22Rv1 (cell line): Measurements from ENCODE around the gene TMEM109.

Experiments
- H3K27ac ChIP-seq: fragments of 450-650 bp; 2 replicates; pipeline ENCODE4 v1.5.1; 2017
- ZFX ChIP-seq: fragments of 450-650 bp; IDR thresholded peaks from 2 replicates; pipeline ENCODE4 v1.6.1; 2017; ENCODE audit warnings: antibody characterized with exemption, borderline replicate concordance
- TF ChIP-seq, protein P1 (sequence below): fragments of 450-650 bp; IDR thresholded peaks from 2 replicates; pipeline ENCODE4 v1.5.1; 2017; ENCODE audit warnings: mild to moderate bottlenecking

Gene TMEM109

DNA sequence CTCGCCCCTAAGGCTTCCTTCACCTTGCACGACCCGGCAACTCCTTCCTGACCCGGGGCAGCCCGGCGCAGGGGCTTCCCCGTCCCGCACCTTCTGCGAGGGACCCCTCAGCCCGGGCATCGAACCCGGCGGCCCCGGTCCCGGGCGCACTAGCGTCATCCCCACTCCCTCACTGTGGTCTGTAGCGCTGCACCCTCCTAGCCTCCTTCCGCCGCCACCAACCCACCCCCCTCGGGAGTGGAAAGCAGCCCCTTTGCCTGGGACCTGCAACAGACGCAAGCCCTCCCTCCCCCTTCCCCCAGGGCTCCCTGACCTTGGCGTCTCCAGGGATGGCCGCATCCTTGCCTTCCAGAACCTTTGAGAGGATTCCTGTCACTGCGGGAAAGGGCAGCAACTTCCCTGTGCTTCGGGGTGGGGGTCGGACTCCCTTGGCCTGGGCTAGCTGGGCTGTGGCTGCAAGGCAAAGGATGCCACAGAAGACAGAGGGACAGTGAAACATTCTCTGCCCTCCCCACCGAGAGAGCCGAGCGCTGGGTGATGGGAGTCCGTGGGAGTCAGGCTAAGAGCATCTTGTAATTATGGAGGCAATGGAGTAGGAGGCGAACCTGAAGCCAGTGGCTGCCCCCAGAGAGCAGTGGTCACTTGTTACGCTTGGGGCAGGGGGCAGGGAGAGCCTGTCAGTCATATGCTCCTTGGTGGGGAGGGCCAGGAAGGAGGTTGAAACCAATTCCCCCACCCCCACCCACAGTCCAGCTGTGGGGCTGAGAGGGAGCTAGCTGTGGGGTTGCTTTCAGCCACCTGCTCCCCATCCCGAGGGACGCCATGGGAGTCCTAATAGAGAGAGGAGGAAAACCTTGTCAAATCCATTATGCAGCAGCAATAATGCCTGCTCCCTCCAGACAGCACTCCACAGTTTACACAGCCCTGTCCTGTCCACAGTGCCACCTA lies 11.2 kb downstream of the TMEM109 start:
- H3K27ac ChIP-seq = peak overlapping the region; percentile 44

DNA sequence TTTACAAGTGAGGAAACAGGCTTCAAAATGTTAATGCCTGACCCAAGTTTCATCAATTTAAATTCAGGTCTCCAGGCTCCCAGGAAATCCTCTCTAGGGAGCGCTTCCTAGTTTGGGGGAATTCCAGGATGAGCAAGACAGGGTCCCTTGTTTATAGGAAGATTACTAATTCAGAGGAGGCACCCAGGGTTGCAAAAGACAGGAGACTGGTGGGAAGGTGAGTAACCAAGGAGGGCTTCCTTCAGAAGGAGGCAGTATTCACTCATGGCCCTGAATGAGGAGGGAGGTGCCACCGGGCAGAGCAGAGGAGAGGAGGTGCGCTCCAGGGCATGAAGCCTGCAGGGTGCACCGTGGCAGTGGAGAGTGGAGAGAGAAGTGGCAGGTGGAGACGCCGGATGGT lies 11.9 kb downstream of the TMEM109 start:
- TF ChIP-seq, protein P1, sequence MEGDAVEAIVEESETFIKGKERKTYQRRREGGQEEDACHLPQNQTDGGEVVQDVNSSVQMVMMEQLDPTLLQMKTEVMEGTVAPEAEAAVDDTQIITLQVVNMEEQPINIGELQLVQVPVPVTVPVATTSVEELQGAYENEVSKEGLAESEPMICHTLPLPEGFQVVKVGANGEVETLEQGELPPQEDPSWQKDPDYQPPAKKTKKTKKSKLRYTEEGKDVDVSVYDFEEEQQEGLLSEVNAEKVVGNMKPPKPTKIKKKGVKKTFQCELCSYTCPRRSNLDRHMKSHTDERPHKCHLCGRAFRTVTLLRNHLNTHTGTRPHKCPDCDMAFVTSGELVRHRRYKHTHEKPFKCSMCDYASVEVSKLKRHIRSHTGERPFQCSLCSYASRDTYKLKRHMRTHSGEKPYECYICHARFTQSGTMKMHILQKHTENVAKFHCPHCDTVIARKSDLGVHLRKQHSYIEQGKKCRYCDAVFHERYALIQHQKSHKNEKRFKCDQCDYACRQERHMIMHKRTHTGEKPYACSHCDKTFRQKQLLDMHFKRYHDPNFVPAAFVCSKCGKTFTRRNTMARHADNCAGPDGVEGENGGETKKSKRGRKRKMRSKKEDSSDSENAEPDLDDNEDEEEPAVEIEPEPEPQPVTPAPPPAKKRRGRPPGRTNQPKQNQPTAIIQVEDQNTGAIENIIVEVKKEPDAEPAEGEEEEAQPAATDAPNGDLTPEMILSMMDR = no peak
- TF ChIP-seq ZFX = no peak
- no peak overlapping the region for H3K27ac ChIP-seq

More for the DNA sequence above, 11.2 kb downstream of the TMEM109 start:
- no peak for TF ChIP-seq ZFX
- TF ChIP-seq, protein P1 = no peak

DNA sequence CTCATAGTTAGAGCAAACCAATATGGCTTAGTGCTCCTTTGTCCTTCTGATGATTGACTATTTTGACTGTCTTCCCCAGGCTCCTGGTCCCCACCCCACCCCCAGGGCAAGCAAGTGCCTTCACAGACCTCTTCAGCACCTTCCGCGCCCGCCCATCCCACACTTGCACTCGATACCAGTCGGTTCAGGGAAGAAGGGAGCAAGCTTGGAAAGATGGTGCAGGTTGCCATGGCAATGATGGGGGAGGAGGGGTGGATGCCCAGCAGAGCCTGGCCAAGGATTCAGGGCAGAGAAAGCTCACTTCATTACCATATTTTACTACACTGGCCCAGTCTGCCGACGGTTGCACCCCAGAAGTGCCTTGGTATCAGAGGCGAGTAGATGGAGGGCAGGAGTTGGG lies 12.5 kb downstream of the TMEM109 start:
- H3K27ac ChIP-seq = no peak overlapping the region
- TF ChIP-seq, protein P1 = no peak
- no peak for TF ChIP-seq ZFX

DNA sequence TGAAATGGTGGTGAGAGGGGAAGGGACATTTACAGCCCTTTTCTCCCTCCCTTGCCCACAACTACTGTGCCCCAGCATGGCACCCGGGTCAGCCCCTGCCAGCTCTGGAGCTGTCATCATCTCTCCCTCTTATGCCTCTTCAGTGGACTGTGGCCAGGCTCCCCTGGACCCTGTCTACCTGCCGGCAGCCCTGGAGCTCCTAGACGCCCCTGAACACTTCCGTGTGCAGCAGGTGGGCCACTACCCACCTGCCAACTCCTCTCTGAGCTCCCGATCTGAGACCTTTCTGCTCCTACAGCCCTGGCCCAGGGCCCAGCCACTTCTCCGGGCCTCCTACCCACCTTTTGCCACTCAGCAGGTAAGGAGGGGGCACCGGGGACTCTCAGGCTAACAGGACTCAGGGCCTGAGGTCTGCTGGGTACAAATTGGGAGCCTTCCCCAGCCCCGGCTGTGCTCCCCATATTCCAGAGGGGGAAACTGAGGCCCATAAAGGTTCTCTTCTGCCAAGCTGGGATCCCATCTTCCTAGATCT lies 13.2 kb downstream of the TMEM109 start:
- TF ChIP-seq, protein P1 = no peak
- TF ChIP-seq ZFX = no peak
- H3K27ac ChIP-seq = no peak overlapping the region

DNA sequence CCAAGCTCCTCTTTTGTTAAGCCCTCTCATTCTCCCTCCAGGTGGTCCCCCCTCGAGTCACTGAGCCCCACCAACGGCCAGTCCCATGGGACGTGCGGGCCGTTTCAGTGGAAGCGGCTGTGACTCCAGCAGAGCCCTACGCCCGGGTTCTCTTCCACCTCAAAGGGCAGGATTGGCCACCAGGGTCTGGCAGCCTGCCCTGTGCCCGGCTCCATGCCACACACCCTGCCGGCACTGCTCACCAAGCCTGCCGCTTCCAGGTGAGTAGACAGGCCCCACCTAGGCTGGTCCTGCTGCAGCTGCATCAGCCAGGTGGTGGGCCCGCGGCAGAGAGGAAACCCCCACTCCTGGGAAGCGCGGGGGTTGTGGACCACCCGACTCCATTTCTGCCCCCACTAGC lies 13.6 kb downstream of the TMEM109 start:
- H3K27ac ChIP-seq = no peak overlapping the region
- TF ChIP-seq, protein P1 = no peak
- no peak for TF ChIP-seq ZFX

DNA sequence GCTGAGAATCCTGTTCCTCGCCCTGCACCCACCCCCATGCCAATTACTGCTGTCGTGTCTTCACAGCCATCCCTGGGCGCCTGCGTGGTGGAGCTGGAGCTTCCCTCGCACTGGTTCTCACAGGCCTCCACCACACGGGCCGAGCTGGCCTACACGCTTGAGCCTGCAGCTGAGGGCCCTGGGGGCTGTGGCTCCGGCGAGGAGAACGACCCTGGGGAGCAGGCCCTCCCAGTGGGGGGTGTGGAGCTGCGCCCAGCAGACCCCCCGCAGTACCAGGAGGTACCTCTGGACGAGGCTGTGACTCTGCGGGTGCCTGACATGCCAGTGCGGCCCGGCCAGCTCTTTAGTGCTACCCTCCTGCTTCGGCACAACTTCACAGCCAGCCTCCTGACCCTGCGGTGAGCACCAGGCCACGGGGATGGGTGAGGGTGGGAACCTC lies 14.6 kb downstream of the TMEM109 start:
- no peak overlapping the region for H3K27ac ChIP-seq
- no peak for TF ChIP-seq ZFX
- TF ChIP-seq, protein P1 = no peak

DNA sequence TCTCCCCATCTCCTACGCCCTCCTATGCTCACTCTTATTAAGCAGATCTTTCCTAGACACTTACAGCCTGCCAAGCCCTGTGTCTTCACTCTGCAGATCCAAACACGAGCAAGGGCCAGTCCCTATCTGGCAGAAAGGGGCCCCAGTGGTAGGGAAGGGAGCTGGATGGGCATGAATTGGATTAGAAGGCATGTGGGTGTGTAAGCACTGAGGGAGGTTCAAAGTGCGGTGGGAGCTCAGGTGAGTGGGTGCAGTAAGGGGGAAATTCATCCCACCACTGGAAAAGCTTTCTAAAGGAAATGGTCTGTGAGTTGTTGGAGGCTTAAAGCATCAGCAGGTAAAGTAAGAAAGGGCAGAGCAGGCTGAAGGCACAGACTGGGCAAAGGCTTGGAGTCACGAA lies 15.8 kb downstream of the TMEM109 start:
- no peak overlapping the region for H3K27ac ChIP-seq
- TF ChIP-seq, protein P1 = no peak
- TF ChIP-seq ZFX = no peak
